ENCODE results near the gene PLEKHA7. TPM values are rescaled to one million over a fixed set of nuclear protein-coding genes. Genes with fewer than 3 reads are reported as not detected.

Gene PLEKHA7
- total and polyA plus RNA-seq, 2 of the 8 experiments (the other 6 are each of a cell fraction or from before 2014, with no cell fraction given): 11.4 to 25.6 TPM

DNA sequence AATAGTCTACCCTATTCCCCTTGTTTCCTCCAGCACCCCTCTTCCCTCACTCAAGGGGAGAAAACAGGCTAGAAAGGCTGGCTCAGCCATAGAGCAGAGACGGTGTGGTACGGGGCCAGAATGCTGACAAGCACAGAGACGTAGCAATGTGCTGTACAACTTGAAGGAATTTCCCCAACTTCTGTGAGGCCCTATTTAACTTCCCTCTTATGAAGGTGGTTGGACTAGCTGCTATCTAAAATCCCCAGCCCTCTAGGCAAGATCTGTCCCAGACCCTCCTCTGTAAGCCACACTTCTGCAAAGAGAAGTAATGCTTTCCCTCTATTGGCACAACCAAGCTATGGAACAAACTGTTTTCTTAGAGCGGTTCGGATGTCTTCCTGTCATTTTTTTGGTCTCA lies 37.8 kb downstream of the PLEKHA7 start:
- WGBS, 2 experiments (ENCODE audit: extremely low coverage in 1 of 2, insufficient coverage in 1 of 2, insufficient read length in 1 of 2, insufficient replicate concordance in 2 of 2, low coverage in 1 of 2, low lambda C conversion rate in 2 of 2, missing lambda C conversion rate in 1 of 2): 86% methylated on average over 5 of the region's 5 CpGs; no CpG with 5 or more reads in 1 of the 2 experiments
- DNase-seq (ENCODE audit: low read depth in 1 of 2, low spot score in 2 of 2): no peak
- ChIA-PET POLR2A (ENCODE audit: partially characterized antibody) (interaction anchor here (1.2 to 1.5 kb wide), 3 partner anchors 9 to 101 kb away, joined by 3 to 5 read pairs (median 3); partner anchors contain the start of gene RPS13), CTCF (ENCODE audit: partially characterized antibody) (interaction anchor here (0.7 to 1.8 kb wide), 6 partner anchors 38 to 156 kb away, joined by 3 to 9 read pairs (median 5); partner anchors contain the start of gene PLEKHA7)
- H3K4me2 ChIP-seq (ENCODE audit: insufficient read depth in 1 of 2, low read depth in 2 of 2, low read length in 2 of 2): 0 out of 4 replicates have a peak overlapping the region, but pooled peaks of 1 of the 2 experiments have one; percentile 9
- peaks cover 7% of the 10 kb centered on the region; the same call in 1 of the 2 replicates for H3K79me1 ChIP-seq (ENCODE audit: low read depth, low read length)
- H3K4ac ChIP-seq (replicated peaks; ENCODE audit: insufficient read length, low read depth, low read length): no peak overlapping the region
- H3K79me2 ChIP-seq (ENCODE audit: control insufficient read depth in 1 of 2, insufficient read depth in 2 of 2, low read length in 2 of 2): peaks cover 0 to 29% of the 10 kb centered on the region in 2 experiments; a peak in 2 of 4 replicates
- H2BK5ac ChIP-seq (ENCODE audit: low read depth, low read length): no peak overlapping the region
- H2BK12ac ChIP-seq (ENCODE audit: low read depth, low read length): no peak overlapping the region; the same call in 1 of the 2 replicates
- H3K4me1 ChIP-seq (replicated peaks in 1 of 4; ENCODE audit: control insufficient read depth in 3 of 4, insufficient read depth in 4 of 4, low read length in 3 of 4): peaks cover 3 to 22% (median 15%) of the 10 kb centered on the region in 4 experiments; a peak in 6 of 7 replicates
- no peak overlapping the region for H3K56ac ChIP-seq (replicated peaks; ENCODE audit: insufficient read length, low read depth, low read length)
- no peak overlapping the region; the same call in 1 of the 2 replicates for H2BK20ac ChIP-seq (ENCODE audit: low read length)
- no peaks in the 10 kb centered on the region for H3K36me3 ChIP-seq (ENCODE audit: control insufficient read depth in 2 of 4, insufficient read depth in 4 of 4, low read length in 3 of 4)
- no peak overlapping the region for H3K4me3 ChIP-seq (ENCODE audit: extremely low read depth in 1 of 4, insufficient read depth in 2 of 4, low read depth in 3 of 4, low read length in 4 of 4)
- no peak overlapping the region for H3K23ac ChIP-seq (ENCODE audit: insufficient read length)
- H2AK5ac ChIP-seq (ENCODE audit: low read depth, low read length): peak overlapping the region; percentile 6; the same call in 1 of the 2 replicates
- H4K5ac ChIP-seq (ENCODE audit: insufficient read length, low read depth, low read length): no peak overlapping the region
- no peak overlapping the region for H4K91ac ChIP-seq (replicated peaks; ENCODE audit: insufficient read length, low read length)
- H3K27me3 ChIP-seq (replicated peaks in 1 of 4; ENCODE audit: control insufficient read depth in 3 of 4, extremely low read depth in 1 of 4, insufficient read depth in 3 of 4, low read length in 3 of 4): no peaks in the 10 kb centered on the region
- H4K20me1 ChIP-seq (replicated peaks in 1 of 2; ENCODE audit: control insufficient read depth in 1 of 2, insufficient read depth in 2 of 2, low read length in 2 of 2): peaks cover 0 to 5% of the 10 kb centered on the region in 2 experiments
- no peak overlapping the region for H3K18ac ChIP-seq (ENCODE audit: extremely low read depth, low read length)
- no peak for FAIRE-seq
- no peak overlapping the region for H2BK15ac ChIP-seq (ENCODE audit: low read length)
- no peak overlapping the region for H3K14ac ChIP-seq (ENCODE audit: insufficient read length)
- no peak overlapping the region for H3K27ac ChIP-seq (ENCODE audit: low read depth, low read length)
- no peak overlapping the region for H2BK120ac ChIP-seq (replicated peaks; ENCODE audit: low read depth, low read length)
- H3K9ac ChIP-seq (replicated peaks in 1 of 4; ENCODE audit: extremely low read depth in 1 of 4, low read depth in 3 of 4, low read length in 3 of 4): no peak overlapping the region
- H4K8ac ChIP-seq (ENCODE audit: extremely low read depth, insufficient read depth, low read length): no peak overlapping the region
- H3K23me2 ChIP-seq (ENCODE audit: low read depth, low read length): no peaks in the 10 kb centered on the region
- no peak overlapping the region for H2AFZ ChIP-seq (ENCODE audit: low read length)
- no peaks in the 10 kb centered on the region for H3K9me3 ChIP-seq (ENCODE audit: insufficient read depth in 2 of 2, low read depth in 1 of 2, low read length in 1 of 2)
- no peak for TF ChIP-seq TBP (IDR thresholded peaks at IDR 0.05; ENCODE audit: low read depth, low read length)
- TF ChIP-seq SAP30 (IDR thresholded peaks at IDR 0.05; ENCODE audit: insufficient read depth, insufficient replicate concordance, low read length): no peak
- no peak for TF ChIP-seq SP1 (IDR thresholded peaks at IDR 0.05; ENCODE audit: low read depth, low read length)
- TF ChIP-seq JUND (IDR thresholded peaks at IDR 0.05; ENCODE audit: low read length): no peak
- TF ChIP-seq, protein P1, sequence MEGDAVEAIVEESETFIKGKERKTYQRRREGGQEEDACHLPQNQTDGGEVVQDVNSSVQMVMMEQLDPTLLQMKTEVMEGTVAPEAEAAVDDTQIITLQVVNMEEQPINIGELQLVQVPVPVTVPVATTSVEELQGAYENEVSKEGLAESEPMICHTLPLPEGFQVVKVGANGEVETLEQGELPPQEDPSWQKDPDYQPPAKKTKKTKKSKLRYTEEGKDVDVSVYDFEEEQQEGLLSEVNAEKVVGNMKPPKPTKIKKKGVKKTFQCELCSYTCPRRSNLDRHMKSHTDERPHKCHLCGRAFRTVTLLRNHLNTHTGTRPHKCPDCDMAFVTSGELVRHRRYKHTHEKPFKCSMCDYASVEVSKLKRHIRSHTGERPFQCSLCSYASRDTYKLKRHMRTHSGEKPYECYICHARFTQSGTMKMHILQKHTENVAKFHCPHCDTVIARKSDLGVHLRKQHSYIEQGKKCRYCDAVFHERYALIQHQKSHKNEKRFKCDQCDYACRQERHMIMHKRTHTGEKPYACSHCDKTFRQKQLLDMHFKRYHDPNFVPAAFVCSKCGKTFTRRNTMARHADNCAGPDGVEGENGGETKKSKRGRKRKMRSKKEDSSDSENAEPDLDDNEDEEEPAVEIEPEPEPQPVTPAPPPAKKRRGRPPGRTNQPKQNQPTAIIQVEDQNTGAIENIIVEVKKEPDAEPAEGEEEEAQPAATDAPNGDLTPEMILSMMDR (IDR thresholded peaks at IDR 0.05; ENCODE audit: control extremely low read depth in 1 of 3, insufficient read depth in 1 of 3, low read depth in 1 of 3, low read length in 3 of 3): no peak
- no peak for TF ChIP-seq ASH2L (IDR thresholded peaks at IDR 0.05; ENCODE audit: low read length)
- no peak for TF ChIP-seq CBX5 (IDR thresholded peaks at IDR 0.05; ENCODE audit: low read depth, low read length)
- no peak for TF ChIP-seq CTBP2 (IDR thresholded peaks at IDR 0.05; ENCODE audit: borderline replicate concordance, insufficient read depth, insufficient read length, low read length)
- TF ChIP-seq BRCA1 (IDR thresholded peaks at IDR 0.05; ENCODE audit: low read depth, low read length): no peak
- no peak for TF ChIP-seq GABPA (IDR thresholded peaks at IDR 0.05; ENCODE audit: borderline replicate concordance, insufficient read depth, low read length)
- TF ChIP-seq, protein P2, sequence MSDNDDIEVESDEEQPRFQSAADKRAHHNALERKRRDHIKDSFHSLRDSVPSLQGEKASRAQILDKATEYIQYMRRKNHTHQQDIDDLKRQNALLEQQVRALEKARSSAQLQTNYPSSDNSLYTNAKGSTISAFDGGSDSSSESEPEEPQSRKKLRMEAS (IDR thresholded peaks at IDR 0.05): no peak
